Left ventricle myocardium inferior (tissue), 1 donor: ENCODE measurements around the gene PLCG1. TPM values are rescaled to one million over a fixed set of nuclear protein-coding genes. Genes with fewer than 3 reads are reported as not detected.
A peak's percentile ranks its signal among the peaks of the same experiment; 100 is the strongest.

Source experiments
- DNase-seq: peaks from one replicate; pipeline ENCODE4 v3.0.0-alpha.2; 2020
- H3K27ac ChIP-seq: fragments of 200-600 bp; replicated peaks from 2 replicates; pipeline ENCODE4 v1.8.0; 2021
- H3K27me3 ChIP-seq: fragments of 200-600 bp; 2 replicates; pipeline ENCODE4 v1.8.0; 2021; ENCODE audit warnings: low read depth
- H3K36me3 ChIP-seq: fragments of 200-600 bp; 2 replicates; pipeline ENCODE4 v1.8.0; 2021
- H3K4me1 ChIP-seq: fragments of 200-600 bp; 2 replicates; pipeline ENCODE4 v1.8.0; 2021
- H3K4me3 ChIP-seq: fragments of 200-600 bp; 2 replicates; pipeline ENCODE4 v1.8.0; 2021; ENCODE audit warnings: mild to moderate bottlenecking, moderate library complexity
- H3K9me3 ChIP-seq: fragments of 200-600 bp; replicated peaks from 2 replicates; pipeline ENCODE4 v1.8.0; 2021
- intact Hi-C: fragments of 100-400 bp; cut with micrococcal nuclease; formaldehyde crosslinking; loops from one replicate; pipeline ENCODE4 v1.11.0; 2022
- total RNA-seq: library from RNA; stranded (reverse); fragmentation: NEBNext Ultra II Directional; extraction: Animal tissue kit (Norgen Biotek cat#: 25700); gene quantifications from one replicate; pipeline ENCODE4 v1.2.1, GENCODE V29; 2021
- TF ChIP-seq, protein P1 (sequence below): fragments of 200-600 bp; IDR thresholded peaks from 2 replicates; pipeline ENCODE4 v1.8.0; 2021; ENCODE audit warnings: antibody characterized with exemption, mild to moderate bottlenecking, borderline replicate concordance
- donor health status: DM: no; HTN: yes; CAD: no; lungs with severe emphysema.

PLCG1 gene
- total RNA-seq, 1 donor from 2014 or later = 46.1 TPM

DNA sequence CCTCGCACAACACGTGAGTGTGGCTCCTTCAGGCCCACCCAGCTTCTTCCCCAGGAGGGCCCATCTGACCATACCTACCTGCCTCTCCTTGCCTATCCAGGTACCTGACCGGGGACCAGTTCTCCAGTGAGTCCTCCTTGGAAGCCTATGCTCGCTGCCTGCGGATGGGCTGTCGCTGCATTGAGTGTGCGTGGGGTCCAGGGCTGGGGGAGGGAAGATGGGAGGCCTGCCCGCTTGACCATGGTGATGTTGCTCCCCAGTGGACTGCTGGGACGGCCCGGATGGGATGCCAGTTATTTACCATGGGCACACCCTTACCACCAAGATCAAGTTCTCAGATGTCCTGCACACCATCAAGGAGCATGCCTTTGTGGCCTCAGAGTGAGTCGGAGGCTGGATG, 26.5 kb downstream of the PLCG1 start:
- Histone ChIP-seq H3K27me3 (no peaks in the 10 kb centered on the region), H3K9me3 (no peaks in the 10 kb centered on the region), H3K27ac (no peak overlapping the region), H3K4me1 (peaks cover 32% of the 10 kb centered on the region), H3K4me3 (no peak overlapping the region), H3K36me3 (peaks cover 87% of the 10 kb centered on the region)
- TF ChIP-seq, protein P1, sequence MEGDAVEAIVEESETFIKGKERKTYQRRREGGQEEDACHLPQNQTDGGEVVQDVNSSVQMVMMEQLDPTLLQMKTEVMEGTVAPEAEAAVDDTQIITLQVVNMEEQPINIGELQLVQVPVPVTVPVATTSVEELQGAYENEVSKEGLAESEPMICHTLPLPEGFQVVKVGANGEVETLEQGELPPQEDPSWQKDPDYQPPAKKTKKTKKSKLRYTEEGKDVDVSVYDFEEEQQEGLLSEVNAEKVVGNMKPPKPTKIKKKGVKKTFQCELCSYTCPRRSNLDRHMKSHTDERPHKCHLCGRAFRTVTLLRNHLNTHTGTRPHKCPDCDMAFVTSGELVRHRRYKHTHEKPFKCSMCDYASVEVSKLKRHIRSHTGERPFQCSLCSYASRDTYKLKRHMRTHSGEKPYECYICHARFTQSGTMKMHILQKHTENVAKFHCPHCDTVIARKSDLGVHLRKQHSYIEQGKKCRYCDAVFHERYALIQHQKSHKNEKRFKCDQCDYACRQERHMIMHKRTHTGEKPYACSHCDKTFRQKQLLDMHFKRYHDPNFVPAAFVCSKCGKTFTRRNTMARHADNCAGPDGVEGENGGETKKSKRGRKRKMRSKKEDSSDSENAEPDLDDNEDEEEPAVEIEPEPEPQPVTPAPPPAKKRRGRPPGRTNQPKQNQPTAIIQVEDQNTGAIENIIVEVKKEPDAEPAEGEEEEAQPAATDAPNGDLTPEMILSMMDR = no peak
- DNase-seq = no peak
- intact Hi-C loops = no loop called here

DNA sequence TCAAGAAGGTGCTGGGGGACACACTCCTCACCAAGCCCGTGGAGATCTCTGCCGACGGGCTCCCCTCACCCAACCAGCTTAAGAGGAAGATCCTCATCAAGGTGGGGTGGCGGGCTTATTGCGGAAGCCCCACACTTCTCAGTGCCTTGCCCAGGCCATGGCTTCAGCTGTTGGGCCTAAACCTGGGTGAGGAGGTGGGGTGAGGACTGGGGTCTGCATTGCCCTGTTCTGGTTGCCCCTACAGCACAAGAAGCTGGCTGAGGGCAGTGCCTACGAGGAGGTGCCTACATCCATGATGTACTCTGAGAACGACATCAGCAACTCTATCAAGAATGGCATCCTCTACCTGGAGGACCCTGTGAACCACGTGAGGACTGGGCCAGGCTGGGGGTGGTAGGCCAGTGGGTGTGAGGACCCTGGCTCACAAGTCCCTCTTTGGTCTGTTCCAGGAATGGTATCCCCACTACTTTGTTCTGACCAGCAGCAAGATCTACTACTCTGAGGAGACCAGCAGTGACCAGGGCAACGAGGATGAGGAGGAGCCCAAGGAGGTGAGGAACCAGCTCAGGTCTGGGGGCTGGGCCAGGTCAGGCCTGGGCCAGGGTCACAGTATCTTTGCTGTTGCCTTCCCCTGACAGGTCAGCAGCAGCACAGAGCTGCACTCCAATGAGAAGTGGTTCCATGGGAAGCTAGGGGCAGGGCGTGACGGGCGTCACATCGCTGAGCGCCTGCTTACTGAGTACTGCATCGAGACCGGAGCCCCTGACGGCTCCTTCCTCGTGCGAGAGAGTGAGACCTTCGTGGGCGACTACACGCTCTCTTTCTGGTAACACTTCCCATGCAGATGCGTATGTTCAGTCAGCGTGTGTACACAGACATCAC, 27.9 kb downstream of the PLCG1 start:
- no peak for DNase-seq
- intact Hi-C loops = no loop called here
- Histone ChIP-seq H3K27me3 (no peaks in the 10 kb centered on the region), H3K9me3 (no peaks in the 10 kb centered on the region), H3K4me3 (no peak overlapping the region), H3K4me1 (peaks cover 18% of the 10 kb centered on the region), H3K27ac (no peak overlapping the region), H3K36me3 (peaks cover 93% of the 10 kb centered on the region)
- TF ChIP-seq, protein P1 = no peak

DNA sequence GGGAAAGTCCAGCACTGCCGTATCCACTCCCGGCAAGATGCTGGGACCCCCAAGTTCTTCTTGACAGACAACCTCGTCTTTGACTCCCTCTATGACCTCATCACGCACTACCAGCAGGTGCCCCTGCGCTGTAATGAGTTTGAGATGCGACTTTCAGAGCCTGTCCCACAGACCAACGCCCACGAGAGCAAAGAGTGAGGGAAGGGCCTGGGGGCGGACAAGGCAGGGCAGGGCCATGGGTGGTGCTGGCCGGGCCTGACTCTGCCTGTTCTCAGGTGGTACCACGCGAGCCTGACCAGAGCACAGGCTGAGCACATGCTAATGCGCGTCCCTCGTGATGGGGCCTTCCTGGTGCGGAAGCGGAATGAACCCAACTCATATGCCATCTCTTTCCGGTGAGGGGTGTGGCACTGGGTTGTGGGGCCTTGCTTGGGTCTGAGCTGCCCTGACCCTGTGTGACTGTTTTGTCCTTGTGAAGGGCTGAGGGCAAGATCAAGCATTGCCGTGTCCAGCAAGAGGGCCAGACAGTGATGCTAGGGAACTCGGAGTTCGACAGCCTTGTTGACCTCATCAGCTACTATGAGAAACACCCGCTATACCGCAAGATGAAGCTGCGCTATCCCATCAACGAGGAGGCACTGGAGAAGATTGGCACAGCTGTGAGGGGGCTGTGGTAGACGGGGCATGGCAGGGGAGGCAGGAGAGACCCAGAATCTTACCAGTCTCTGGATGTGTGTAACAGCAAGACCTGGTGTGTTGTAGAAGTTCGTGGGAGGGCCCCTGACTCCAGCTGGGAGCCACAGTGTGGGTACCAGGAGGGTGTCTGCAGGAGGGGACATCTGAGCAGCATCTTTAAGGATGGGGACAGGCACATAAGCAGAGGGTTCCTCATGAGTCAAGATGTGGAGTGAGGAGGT, 29.1 kb downstream of the PLCG1 start:
- DNase-seq = no peak
- TF ChIP-seq, protein P1 = no peak
- no peak overlapping the region for H3K4me3 ChIP-seq
- H3K27me3 ChIP-seq = no peaks in the 10 kb centered on the region
- H3K4me1 ChIP-seq = peaks cover 10% of the 10 kb centered on the region
- no peak overlapping the region for H3K27ac ChIP-seq
- peaks cover 90% of the 10 kb centered on the region for H3K36me3 ChIP-seq
- no peaks in the 10 kb centered on the region for H3K9me3 ChIP-seq
- intact Hi-C loops = no loop called here

DNA sequence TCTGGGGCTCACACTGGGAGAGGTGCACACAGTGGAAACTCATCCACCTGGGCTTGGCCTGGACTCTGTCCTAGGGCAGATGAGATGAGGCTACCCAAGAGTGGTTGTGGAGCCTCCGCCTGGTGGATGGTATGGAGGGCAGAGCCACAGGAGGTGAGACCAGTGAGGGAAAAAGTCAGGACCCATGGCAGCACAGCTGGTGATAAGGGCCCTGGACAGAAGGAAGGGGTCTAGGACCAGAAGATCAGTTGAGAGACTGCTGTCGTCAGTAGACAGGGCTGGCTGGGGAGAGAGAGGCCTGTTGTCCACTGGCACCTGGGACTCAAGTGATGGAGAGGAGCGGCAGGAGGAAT, 29.8 kb downstream of the PLCG1 start:
- no peak overlapping the region for H3K4me3 ChIP-seq
- H3K27ac ChIP-seq = no peak overlapping the region
- no peaks in the 10 kb centered on the region for H3K27me3 ChIP-seq
- peaks cover 10% of the 10 kb centered on the region for H3K4me1 ChIP-seq
- TF ChIP-seq, protein P1 = no peak
- peaks cover 94% of the 10 kb centered on the region for H3K36me3 ChIP-seq
- no peak for DNase-seq
- no peaks in the 10 kb centered on the region for H3K9me3 ChIP-seq
- intact Hi-C loops = no loop called here

DNA sequence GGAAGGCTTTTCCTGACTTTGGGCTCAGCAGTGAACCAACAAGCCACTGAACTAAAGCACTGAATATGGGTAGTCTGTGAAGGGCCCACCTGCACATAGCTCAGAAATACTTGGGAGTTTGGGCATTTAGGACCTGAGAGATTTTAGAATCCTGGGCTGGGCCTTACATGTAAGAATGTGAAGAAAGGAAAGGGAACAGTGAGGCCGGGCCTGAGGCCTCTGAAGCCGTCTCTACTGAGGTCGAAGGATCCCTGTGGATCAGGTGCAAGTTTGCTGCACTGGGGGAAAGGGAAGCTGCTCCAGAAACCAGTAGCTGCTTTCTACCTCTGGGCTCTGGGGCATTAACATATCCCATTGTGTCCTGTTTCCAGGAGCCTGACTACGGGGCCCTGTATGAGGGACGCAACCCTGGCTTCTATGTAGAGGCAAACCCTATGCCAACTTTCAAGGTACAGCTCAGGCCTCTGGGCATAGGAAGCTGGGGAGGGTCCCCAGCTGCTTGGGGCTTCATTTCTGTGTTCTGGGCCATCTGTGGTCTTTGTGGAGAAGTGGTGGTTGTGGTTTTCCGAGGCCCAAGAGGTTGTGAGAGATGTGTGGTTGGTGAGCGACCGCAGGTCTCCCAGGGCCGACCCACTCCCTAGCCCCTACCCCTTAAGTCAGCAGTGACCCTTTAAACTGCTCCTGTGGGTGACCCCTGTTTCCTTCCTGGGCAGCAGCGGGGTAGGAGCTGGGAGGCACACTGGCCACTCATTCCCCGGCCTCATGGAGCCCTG, 30.3 kb downstream of the PLCG1 start:
- H3K27ac ChIP-seq = peak overlapping the region; percentile 21
- intact Hi-C loops = no loop called here
- no peak for DNase-seq

More for the DNA sequence above, 30.3 kb downstream of the PLCG1 start:
- H3K27me3 ChIP-seq = no peaks in the 10 kb centered on the region
- peaks cover 94% of the 10 kb centered on the region for H3K36me3 ChIP-seq
- H3K4me3 ChIP-seq = no peak overlapping the region
- peaks cover 15% of the 10 kb centered on the region for H3K4me1 ChIP-seq
- TF ChIP-seq, protein P1 = no peak
- no peaks in the 10 kb centered on the region for H3K9me3 ChIP-seq
